CD4-positive, CD25-positive, alpha-beta regulatory T cell (primary cell): ENCODE data around the gene PPP1CB. TPM values are rescaled to one million over a fixed set of nuclear protein-coding genes. Genes with fewer than 3 reads are reported as not detected.
"Not testable (repeated sequence)": the region's sequence is repeated elsewhere in the genome, so short reads cannot be mapped to it uniquely, and the experiment has no call there.

ENCODE experiments used
- ATAC-seq, 2 donors: fragments of 150-1000 bp; cut with Tn5 transposase; one replicate each; pipeline ENCODE4 v1.10.0; 2021; ENCODE audit warnings: low read depth in 2 of 2, moderate number of reproducible peaks in 2 of 2, moderate library complexity in 1 of 2
- DNase-seq, 3 donors: peaks; one replicate each; pipeline versions ENCODE4 v3.0.0 to v3.0.0-alpha.2; 2012 to 2022; ENCODE audit warnings: mixed read lengths in 1 of 3
- H3K27ac ChIP-seq: one replicate; pipeline ENCODE4 v1.7.0; 2013; ENCODE audit warnings: mild to moderate bottlenecking, low read length; ENCODE audit not compliant: insufficient read depth, poor library complexity, severe bottlenecking
- H3K27me3 ChIP-seq: one replicate; pipeline ENCODE4 v1.7.0; 2013; ENCODE audit warnings: low read length; ENCODE audit not compliant: control insufficient read depth, insufficient read depth
- H3K36me3 ChIP-seq: one replicate; pipeline ENCODE4 v1.7.0; 2013; ENCODE audit warnings: mild to moderate bottlenecking, low read length, moderate library complexity; ENCODE audit not compliant: control insufficient read depth, insufficient read depth
- H3K4me1 ChIP-seq: 2 replicates; pipeline ENCODE4 v1.7.0; 2013; ENCODE audit warnings: mild to moderate bottlenecking, low read length; ENCODE audit not compliant: insufficient read depth, control insufficient read depth, poor library complexity, severe bottlenecking
- H3K4me3 ChIP-seq: one replicate; pipeline ENCODE4 v1.7.0; 2013; ENCODE audit warnings: low read depth, mild to moderate bottlenecking, low read length, moderate library complexity
- H3K9me3 ChIP-seq, 2 experiments: 1 replicate in 1 of 2; 2 replicates in 1 of 2; pipeline ENCODE4 v1.7.0; 2013; ENCODE audit warnings: low read length in 2 of 2, mild to moderate bottlenecking in 1 of 2, moderate library complexity in 1 of 2; ENCODE audit not compliant: control insufficient read depth in 2 of 2
- H3K27ac Mint-ChIP-seq, 3 donors: one replicate each; pipeline ENCODE4 v1.8.0; 2020 to 2022; ENCODE audit warnings: mild to moderate bottlenecking in 3 of 3, mixed read lengths in 3 of 3, moderate library complexity in 2 of 3
- H3K27me3 Mint-ChIP-seq: one replicate; pipeline ENCODE4 v1.8.0; 2022; ENCODE audit warnings: mild to moderate bottlenecking, mixed read lengths
- H3K36me3 Mint-ChIP-seq: one replicate; pipeline ENCODE4 v1.8.0; 2020; ENCODE audit warnings: mixed read lengths
- H3K4me1 Mint-ChIP-seq, 4 donors: one replicate each; pipeline ENCODE4 v1.8.0; 2020 to 2022; ENCODE audit warnings: mixed read lengths in 4 of 4, mild to moderate bottlenecking in 1 of 4
- H3K4me3 Mint-ChIP-seq, 4 donors: one replicate each; pipeline ENCODE4 v1.8.0; 2020 to 2022; ENCODE audit warnings: mild to moderate bottlenecking in 4 of 4, mixed read lengths in 4 of 4, moderate library complexity in 3 of 4
- H3K9me3 Mint-ChIP-seq, 7 donors: one replicate each; pipeline ENCODE4 v1.8.0; 2020 to 2022; ENCODE audit warnings: mixed read lengths in 7 of 7, mild to moderate bottlenecking in 3 of 7, moderate library complexity in 2 of 7
- polyA plus RNA-seq, 4 donors: library from polyadenylated mRNA; unstranded; fragments of 300-500 nt; fragmentation: Illumina TruSeq; gene quantifications; one replicate each; pipeline ENCODE4 v1.2.3, GENCODE V29; 2021
- total RNA-seq: library from RNA; stranded (reverse); gene quantifications from one replicate; pipeline ENCODE4 v1.2.3, GENCODE V29; 2022

The PPP1CB gene
- total and polyA plus RNA-seq, 5 donors from 2014 or later, result 102 to 303 (median 121) TPM

- no peak overlapping the region for H3K4me3 ChIP-seq
- ATAC-seq, result no peak
- H3K4me1 ChIP-seq, result no peaks in the 10 kb centered on the region
- peaks cover 10 to 26% (median 22%) of the 10 kb centered on the region in 4 donors for H3K4me1 Mint-ChIP-seq
- no peaks in the 10 kb centered on the region for H3K9me3 ChIP-seq
- H3K27ac ChIP-seq, result no peak overlapping the region
- H3K4me3 Mint-ChIP-seq, result no peak overlapping the region
- H3K27me3 ChIP-seq, result no peaks in the 10 kb centered on the region
- H3K27me3 Mint-ChIP-seq, result no peaks in the 10 kb centered on the region
- H3K27ac Mint-ChIP-seq, result peak overlapping the region in 2 of 3 donors; percentile 62 to 63
- H3K9me3 Mint-ChIP-seq, result peaks cover 0 to 1% (median 0%) of the 10 kb centered on the region in 7 donors
- peaks cover 85% of the 10 kb centered on the region for H3K36me3 ChIP-seq
- peaks cover 31% of the 10 kb centered on the region for H3K36me3 Mint-ChIP-seq
- DNase-seq, result no peak
Observed at GRCh38 chr2:28780496-28780895, 28.9 kb downstream of the PPP1CB start.

- Histone ChIP-seq H3K27ac (peak overlapping the region; percentile 8), H3K27me3 (no peaks in the 10 kb centered on the region), H3K36me3 (peaks cover 89% of the 10 kb centered on the region), H3K9me3 (no peaks in the 10 kb centered on the region), H3K4me1 (no peaks in the 10 kb centered on the region), H3K4me3 (no peak overlapping the region)
- Mint-ChIP-seq H3K9me3 (peaks cover 0 to 1% (median 0%) of the 10 kb centered on the region in 7 donors), H3K4me3 (no peak overlapping the region), H3K27ac (no peak overlapping the region), H3K27me3 (no peaks in the 10 kb centered on the region), H3K36me3 (peaks cover 32% of the 10 kb centered on the region), H3K4me1 (peaks cover 5 to 18% (median 13%) of the 10 kb centered on the region in 4 donors)
- DNase-seq (no peak), ATAC-seq (no peak)
Observed at GRCh38 chr2:28782423-28782822, 30.8 kb downstream of the PPP1CB start.

- not testable (repeated sequence) for DNase-seq, H3K27ac Mint-ChIP-seq
Observed at GRCh38 chr2:28784570-28784969, 32.9 kb downstream of the PPP1CB start.

GRCh38 chr2:28796620-28797019 is 45.0 kb downstream of the PPP1CB start:
- H3K4me1 Mint-ChIP-seq, result peaks cover 25 to 39% (median 29%) of the 10 kb centered on the region in 4 donors
- H3K27ac Mint-ChIP-seq, result no peak overlapping the region
- peaks cover 87% of the 10 kb centered on the region for H3K36me3 ChIP-seq
- no peak overlapping the region for H3K27ac ChIP-seq
- peaks cover 50% of the 10 kb centered on the region for H3K36me3 Mint-ChIP-seq
- no peak overlapping the region for H3K4me3 ChIP-seq
- no peaks in the 10 kb centered on the region for H3K27me3 ChIP-seq
- no peaks in the 10 kb centered on the region for H3K27me3 Mint-ChIP-seq
- no peak for DNase-seq
- no peaks in the 10 kb centered on the region for H3K9me3 ChIP-seq
- ATAC-seq, result no peak
- H3K4me3 Mint-ChIP-seq, result no peak overlapping the region
- peaks cover 3% of the 10 kb centered on the region for H3K4me1 ChIP-seq
- peaks cover 0 to 6% (median 3%) of the 10 kb centered on the region in 7 donors for H3K9me3 Mint-ChIP-seq

More at GRCh38 chr2:28784570-28784969, 32.9 kb downstream of the PPP1CB start:
- H3K9me3 ChIP-seq, H3K27ac ChIP-seq, H3K27me3 ChIP-seq, H3K4me3 Mint-ChIP-seq, H3K4me1 ChIP-seq, H3K4me3 ChIP-seq, H3K9me3 Mint-ChIP-seq, H3K27me3 Mint-ChIP-seq, ATAC-seq: not testable (repeated sequence)
- Mint-ChIP-seq H3K36me3 (peaks cover 30% of the 10 kb centered on the region), H3K4me1 (peaks cover 5 to 23% (median 8%) of the 10 kb centered on the region in 4 donors)
- H3K36me3 ChIP-seq, result peaks cover 88% of the 10 kb centered on the region

GRCh38 chr2:28801726-28802125 is 50.1 kb downstream of the PPP1CB start:
- Mint-ChIP-seq H3K9me3 (peaks cover 0 to 4% (median 0%) of the 10 kb centered on the region in 7 donors), H3K4me1 (peaks cover 10 to 17% (median 15%) of the 10 kb centered on the region in 4 donors), H3K36me3 (peaks cover 30% of the 10 kb centered on the region), H3K27ac (no peak overlapping the region), H3K27me3 (no peaks in the 10 kb centered on the region), H3K4me3 (no peak overlapping the region)
- Histone ChIP-seq H3K9me3 (no peaks in the 10 kb centered on the region), H3K4me1 (no peaks in the 10 kb centered on the region), H3K4me3 (no peak overlapping the region), H3K27me3 (no peaks in the 10 kb centered on the region), H3K27ac (no peak overlapping the region), H3K36me3 (peaks cover 53% of the 10 kb centered on the region)
- ATAC-seq, result no peak
- DNase-seq, result no peak

GRCh38 chr2:28802975-28803429 is 51.4 kb downstream of the PPP1CB start:
- DNase-seq, result no peak
- Histone ChIP-seq H3K27ac (no peak overlapping the region), H3K9me3 (no peaks in the 10 kb centered on the region), H3K4me3 (no peak overlapping the region), H3K27me3 (no peaks in the 10 kb centered on the region), H3K36me3 (peaks cover 43% of the 10 kb centered on the region), H3K4me1 (no peaks in the 10 kb centered on the region)
- H3K4me3 Mint-ChIP-seq, result no peak overlapping the region
- peaks cover 17% of the 10 kb centered on the region for H3K36me3 Mint-ChIP-seq
- H3K4me1 Mint-ChIP-seq, result peaks cover 3 to 9% (median 7%) of the 10 kb centered on the region in 4 donors
- no peaks in the 10 kb centered on the region for H3K27me3 Mint-ChIP-seq
- H3K9me3 Mint-ChIP-seq, result peaks cover 0 to 2% (median 0%) of the 10 kb centered on the region in 7 donors
- H3K27ac Mint-ChIP-seq, result no peak overlapping the region
- ATAC-seq, result no peak

GRCh38 chr2:28809927-28810326 is 58.3 kb downstream of the PPP1CB start:
- Histone ChIP-seq H3K27ac (no peak overlapping the region), H3K9me3 (no peaks in the 10 kb centered on the region), H3K4me3 (peak overlapping the region; percentile 74), H3K36me3 (no peaks in the 10 kb centered on the region), H3K4me1 (peaks cover 11% of the 10 kb centered on the region), H3K27me3 (no peaks in the 10 kb centered on the region)
- no peak for DNase-seq
- peak overlapping the region in 1 of 3 donors; percentile 56 for H3K27ac Mint-ChIP-seq
- H3K4me3 Mint-ChIP-seq, result peak overlapping the region; percentile 80 to 99 (median 84)
- H3K9me3 Mint-ChIP-seq, result peaks cover 0 to 4% (median 0%) of the 10 kb centered on the region in 7 donors
- H3K4me1 Mint-ChIP-seq, result peaks cover 6 to 23% (median 14%) of the 10 kb centered on the region in 4 donors
- no peaks in the 10 kb centered on the region for H3K36me3 Mint-ChIP-seq
- no peak for ATAC-seq
- no peaks in the 10 kb centered on the region for H3K27me3 Mint-ChIP-seq
